C4-2B (cell line): ENCODE results near the gene STAB1.

ENCODE experiments used
- CTCF ChIP-seq: fragments of 450-650 bp; conservative IDR thresholded peaks from 2 replicates; pipeline ENCODE4 v1.5.1; 2017; ENCODE audit warnings: mild to moderate bottlenecking
- ZFX ChIP-seq: fragments of 450-650 bp; IDR thresholded peaks from 2 replicates; pipeline ENCODE4 v1.6.1; 2017

GRCh38 chr3:52517796-52518722, 22.9 kb downstream of the STAB1 start:
- no peak for TF ChIP-seq CTCF
- no peak for TF ChIP-seq ZFX
